Epithelial cell of umbilical artery (primary cell): ENCODE results near the gene ADAMTS10. TPM values are rescaled to one million over a fixed set of nuclear protein-coding genes. Genes with fewer than 3 reads are reported as not detected.

Experiments
- total RNA-seq: library from RNA; depleted of rRNA; stranded (reverse); fragments of >200 nt; gene quantifications from 2 replicates; pipeline ENCODE4 v1.2.3, GENCODE V29; 2014

ADAMTS10 gene
- total RNA-seq, result 1.4 and 1.6 TPM in 2 replicates

GRCh38 chr19:8610041-8610935 is at the start of gene ADAMTS10:
Gene ADAMTS10, minus strand, starts transcription at chr19:8610715. Its CDS starts 5,005 bp downstream, at chr19:8605710.

GRCh38 chr19:8629996-8630683 is 19.6 kb upstream of the ADAMTS10 start, which contains the start of gene NFILZ:
Gene NFILZ, plus strand, starts transcription at chr19:8630633. Its CDS starts 46,133 bp downstream, at chr19:8676766.

DNA sequence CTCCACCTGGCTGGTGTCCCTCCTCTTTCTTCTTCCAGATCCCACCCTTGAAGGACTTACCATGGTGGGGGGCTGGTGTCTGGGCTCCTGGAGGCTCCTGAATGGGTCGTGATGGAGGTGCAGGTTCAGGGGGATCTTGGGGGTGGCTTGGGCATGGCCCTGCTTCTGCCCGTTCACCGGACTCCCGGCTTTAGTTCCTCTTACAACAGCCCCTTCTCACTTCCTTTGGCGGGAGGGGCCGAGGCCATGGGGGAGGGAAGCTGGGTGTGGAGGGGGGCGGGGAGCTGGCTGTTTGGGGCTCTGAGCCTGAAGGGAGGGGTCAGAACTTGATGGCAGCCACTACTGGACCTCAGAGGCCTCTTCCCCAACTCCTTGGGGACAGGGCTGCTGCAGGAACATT is 33.3 kb downstream of the ADAMTS10 start, which contains the start of gene MYO1F:
TSS of gene MYO1F (minus strand) at position 196 of the 400 bp plus-strand sequence. CDS start at position 63, 133 bp downstream.

Other genes starting within 250 kb of the ADAMTS10 start
- gene ANGPTL4, start 246.6 kb downstream of the ADAMTS10 start, total RNA-seq, result 9.9 and 13.3 TPM in 2 replicates
- 19.5 and 29.9 TPM in 2 replicates for gene RAB11B, start 220.4 kb downstream of the ADAMTS10 start, total RNA-seq
- 104 and 265 TPM in 2 replicates for gene MARCHF2, start 197.4 kb downstream of the ADAMTS10 start, total RNA-seq
- gene HNRNPM, start 165.7 kb downstream of the ADAMTS10 start, total RNA-seq, result 78.3 and 91.6 TPM in 2 replicates
- not detected in 2 replicates for gene PRAM1, start 108.1 kb downstream of the ADAMTS10 start, total RNA-seq
- gene ZNF414, start 96.5 kb downstream of the ADAMTS10 start, total RNA-seq, result 2.6 and 3.3 TPM in 2 replicates
- 0.15 TPM in 1 of 2 replicates, not detected in the other for gene MYO1F, start 33.3 kb downstream of the ADAMTS10 start, total RNA-seq
- gene NFILZ, start 19.9 kb upstream of the ADAMTS10 start, total RNA-seq, result not detected in 2 replicates
- gene ACTL9, start 88.1 kb upstream of the ADAMTS10 start, total RNA-seq, result not detected in 2 replicates
- gene OR2Z1, start 110.9 kb upstream of the ADAMTS10 start, total RNA-seq, result not detected in 2 replicates
- 0.15 and 1.6 TPM in 2 replicates for gene ZNF558, start 221.6 kb upstream of the ADAMTS10 start, total RNA-seq
- not detected in 2 replicates for gene MBD3L1, start 221.7 kb upstream of the ADAMTS10 start, total RNA-seq